Measurements from ENCODE around the gene CCDC136. TPM values are rescaled to one million over a fixed set of nuclear protein-coding genes. Genes with fewer than 3 reads are reported as not detected.

Gene CCDC136
- polyA plus RNA-seq, 1 donor (not counting 4 experiments of a cell fraction or from before 2014, with no cell fraction given) = 1.6 TPM

GRCh38 chr7:128859232-128860157 lies 67.7 kb downstream of the CCDC136 start:
- Histone ChIP-seq H3K4me2 (ENCODE audit: control insufficient read depth, extremely low read depth, insufficient read depth, low read depth, low read length) (no peak overlapping the region), H3K9me3 (ENCODE audit: control insufficient read depth, low read depth, low read length) (no peaks in the 10 kb centered on the region), H3K4me3 (ENCODE audit: control insufficient read depth in 2 of 3, extremely low read depth in 1 of 3, insufficient read depth in 2 of 3, low read depth in 1 of 3, low read length in 3 of 3) (no peak overlapping the region), H3K27ac (ENCODE audit: control insufficient read depth, insufficient read depth, low read length) (no peak overlapping the region), H3K4me1 (ENCODE audit: control insufficient read depth, extremely low read depth, insufficient read depth, low read length) (peaks cover 14% of the 10 kb centered on the region), H2AFZ (ENCODE audit: control insufficient read depth, low read length) (no peak overlapping the region), H3K9ac (ENCODE audit: control insufficient read depth, extremely low read depth, insufficient read depth, low read length) (no peak overlapping the region), H3K79me2 (ENCODE audit: control insufficient read depth, insufficient read depth, low read length) (peaks cover 18% of the 10 kb centered on the region), H4K20me1 (ENCODE audit: control insufficient read depth, extremely low read depth, insufficient read depth, low read length) (no peaks in the 10 kb centered on the region), H3K9me1 (ENCODE audit: control insufficient read depth, extremely low read depth, insufficient read depth, low read length) (no peaks in the 10 kb centered on the region), H3K36me3 (ENCODE audit: control insufficient read depth in 2 of 2, extremely low read depth in 1 of 2, insufficient read depth in 2 of 2, low read length in 2 of 2) (peaks cover 0 to 1% of the 10 kb centered on the region in 2 experiments), H3K27me3 (ENCODE audit: control insufficient read depth, extremely low read depth, insufficient read depth, low read length) (no peaks in the 10 kb centered on the region)
- DNase-seq (ENCODE audit: low read depth, low spot score) = no peak
- TF ChIP-seq EZH2 (IDR thresholded peaks at IDR 0.05; ENCODE audit: low read length) (no peak), CTCF (optimal IDR thresholded peaks at IDR 0.05 in 1 of 3, IDR thresholded peaks at IDR 0.05 in 1 of 3, conservative IDR thresholded peaks at IDR 0.05 in 1 of 3; ENCODE audit: extremely low read depth in 1 of 3, insufficient read depth in 2 of 3, low read length in 3 of 3) (no peak)
- no peak for FAIRE-seq
- dilution Hi-C loops (cut with MboI; ENCODE audit: extremely low pct_ligation_motif_present, low sequenced_read_pairs) = no loop called here

- DNase-seq (ENCODE audit: low read depth, low spot score) (no peak), FAIRE-seq (no peak)
- Histone ChIP-seq H3K9ac (ENCODE audit: control insufficient read depth, extremely low read depth, insufficient read depth, low read length) (no peak overlapping the region), H2AFZ (ENCODE audit: control insufficient read depth, low read length) (no peak overlapping the region), H3K79me2 (ENCODE audit: control insufficient read depth, insufficient read depth, low read length) (peaks cover 27% of the 10 kb centered on the region), H3K36me3 (ENCODE audit: control insufficient read depth in 2 of 2, extremely low read depth in 1 of 2, insufficient read depth in 2 of 2, low read length in 2 of 2) (peaks cover 5 to 7% of the 10 kb centered on the region in 2 experiments), H3K4me2 (ENCODE audit: control insufficient read depth, extremely low read depth, insufficient read depth, low read depth, low read length) (no peak overlapping the region), H3K27ac (ENCODE audit: control insufficient read depth, insufficient read depth, low read length) (no peak overlapping the region), H3K4me1 (ENCODE audit: control insufficient read depth, extremely low read depth, insufficient read depth, low read length) (peaks cover 14% of the 10 kb centered on the region), H4K20me1 (ENCODE audit: control insufficient read depth, extremely low read depth, insufficient read depth, low read length) (no peaks in the 10 kb centered on the region), H3K9me3 (ENCODE audit: control insufficient read depth, low read depth, low read length) (no peaks in the 10 kb centered on the region), H3K4me3 (ENCODE audit: control insufficient read depth in 2 of 3, extremely low read depth in 1 of 3, insufficient read depth in 2 of 3, low read depth in 1 of 3, low read length in 3 of 3) (no peak overlapping the region), H3K27me3 (ENCODE audit: control insufficient read depth, extremely low read depth, insufficient read depth, low read length) (no peaks in the 10 kb centered on the region), H3K9me1 (ENCODE audit: control insufficient read depth, extremely low read depth, insufficient read depth, low read length) (no peaks in the 10 kb centered on the region)
- dilution Hi-C loops (cut with MboI; ENCODE audit: extremely low pct_ligation_motif_present, low sequenced_read_pairs) = no loop called here
- TF ChIP-seq CTCF (optimal IDR thresholded peaks at IDR 0.05 in 1 of 3, IDR thresholded peaks at IDR 0.05 in 1 of 3, conservative IDR thresholded peaks at IDR 0.05 in 1 of 3; ENCODE audit: extremely low read depth in 1 of 3, insufficient read depth in 2 of 3, low read length in 3 of 3) (peak; percentile 14 to 57 (median 18)), EZH2 (IDR thresholded peaks at IDR 0.05; ENCODE audit: low read length) (no peak)
These were observed 68.6 kb downstream of the CCDC136 start for GRCh38 chr7:128860158-128861073.

All from keratinocyte (primary cell).